ENCODE measurements around the gene ARID5B.

DNA sequence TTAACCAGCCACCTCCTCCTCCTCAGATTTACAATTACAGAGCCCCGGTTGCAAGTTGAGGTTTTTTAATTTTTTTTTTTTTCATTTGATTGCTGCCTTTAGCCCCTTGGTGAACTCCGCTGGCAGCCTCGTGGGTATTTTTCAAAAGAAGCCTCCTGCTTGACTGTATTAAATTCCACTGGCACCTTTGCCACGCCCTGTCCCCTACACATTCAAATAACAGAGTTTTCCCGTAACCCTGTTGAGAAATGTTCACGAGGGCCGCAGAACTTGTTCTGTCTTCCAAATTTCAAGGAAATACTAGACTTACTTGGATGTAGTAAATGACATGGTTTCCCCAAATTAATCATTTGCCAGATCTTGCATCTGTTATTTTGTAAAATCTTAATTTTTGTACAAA, 167.0 kb downstream of the ARID5B start:
- TF ChIP-seq TARDBP (IDR thresholded peaks at IDR 0.05) = no peak
- no peak for TF ChIP-seq LEF1 (IDR thresholded peaks at IDR 0.05; ENCODE audit: borderline replicate concordance)
- TF ChIP-seq SUZ12 (IDR thresholded peaks at IDR 0.05) = no peak
- TF ChIP-seq FOXA1 (IDR thresholded peaks at IDR 0.05) = no peak
- TF ChIP-seq CTBP1 (IDR thresholded peaks at IDR 0.05; ENCODE audit: borderline replicate concordance) = no peak
- TF ChIP-seq SP1 (IDR thresholded peaks at IDR 0.05) = no peak
- TF ChIP-seq FOXM1 (IDR thresholded peaks at IDR 0.05; ENCODE audit: borderline replicate concordance) = no peak
- no peak for TF ChIP-seq L3MBTL2 (conservative IDR thresholded peaks at IDR 0.05)
- TF ChIP-seq BHLHE40 (IDR thresholded peaks at IDR 0.05; ENCODE audit: borderline replicate concordance) = no peak
- TF ChIP-seq HDGF (IDR thresholded peaks at IDR 0.05; ENCODE audit: borderline replicate concordance) = no peak
- TF ChIP-seq FOXK2 (IDR thresholded peaks at IDR 0.05) = no peak
- TF ChIP-seq ZNF384 (IDR thresholded peaks at IDR 0.05) = no peak

All from HEK293T (cell line).